Naive thymus-derived CD4-positive, alpha-beta T cell (primary cell): Measurements from ENCODE around the gene ITGB4. TPM values are rescaled to one million over a fixed set of nuclear protein-coding genes. Genes with fewer than 3 reads are reported as not detected.

ENCODE experiments used
- microRNA-seq: library from miRNA; unstranded; fragments of <30 nt; microRNA quantifications from one replicate; pipeline ENCODE4 v1.2.0, GENCODE V29; 2022; ENCODE audit warnings: borderline microRNAs expressed
- polyA plus RNA-seq, 2 donors: library from polyadenylated mRNA; unstranded; fragments of 300-500 nt; fragmentation: Illumina TruSeq; gene quantifications; one replicate each; pipeline ENCODE4 v1.2.3, GENCODE V29; 2021
- total RNA-seq, 6 experiments: library from RNA in 5 of 6; stranded (reverse) in 5 of 6; gene quantifications; 1 replicate in 5 of 6; 2 replicates in 1 of 6; pipeline ENCODE4 v1.2.3 and lab custom pipeline; 2021 to 2026

ITGB4 gene
- total and polyA plus RNA-seq, 7 experiments from 2014 or later = 0.09 to 1.8 (median 0.77) TPM

Small RNA genes within 50 kb of the gene (microRNA-seq; reads per million reads assigned to microRNA genes)
- gene MIR4738 = not detected

Other genes with a start within 250 kb of the ITGB4 start
- gene CASKIN2, start 205.9 kb upstream of the ITGB4 start, total RNA-seq = 1 to 10 TPM in 2 of 5 experiments, under 1 TPM in 3; 0.22 to 1.2 (median 0.92) TPM
- gene CASKIN2, start 205.9 kb upstream of the ITGB4 start, polyA plus RNA-seq = under 1 TPM in 1 of 2 donors, not detected in 1; 0.28 TPM
- 10 to 100 TPM; 36.2 to 62.9 (median 56.0) TPM for gene TSEN54, start 204.9 kb upstream of the ITGB4 start, total RNA-seq
- gene TSEN54, start 204.9 kb upstream of the ITGB4 start, polyA plus RNA-seq = 10 to 100 TPM; 64.6 to 85.0 TPM
- gene LLGL2, start 195.8 kb upstream of the ITGB4 start, total RNA-seq = 10 to 100 TPM; 22.4 to 55.7 (median 33.7) TPM
- 10 to 100 TPM in 1 of 2 donors, 1 to 10 TPM in 1; 9.2 to 12.8 TPM for gene LLGL2, start 195.8 kb upstream of the ITGB4 start, polyA plus RNA-seq
- gene MYO15B, start 133.7 kb upstream of the ITGB4 start, total RNA-seq = 100 to 1,000 TPM in 4 of 5 experiments, 10 to 100 TPM in 1; 72.2 to 461 (median 304) TPM
- gene MYO15B, start 133.7 kb upstream of the ITGB4 start, polyA plus RNA-seq = 1 to 10 TPM; 1.2 to 2.3 TPM
- 1 to 10 TPM in 2 of 5 experiments, under 1 TPM in 3; 0.43 to 2.4 (median 0.84) TPM for gene SMIM5, start 88.0 kb upstream of the ITGB4 start, total RNA-seq
- gene SMIM5, start 88.0 kb upstream of the ITGB4 start, polyA plus RNA-seq = under 1 TPM; 0.06 to 0.22 TPM
- 10 to 100 TPM; 38.7 to 76.5 (median 49.2) TPM for gene RECQL5, start 54.3 kb upstream of the ITGB4 start, total RNA-seq
- 10 to 100 TPM; 12.4 to 25.9 TPM for gene RECQL5, start 54.3 kb upstream of the ITGB4 start, polyA plus RNA-seq
- 100 to 1,000 TPM in 4 of 5 experiments, 10 to 100 TPM in 1; 97.6 to 198 (median 116) TPM for gene SAP30BP, start 54.1 kb upstream of the ITGB4 start, total RNA-seq
- 10 to 100 TPM; 69.5 to 76.1 TPM for gene SAP30BP, start 54.1 kb upstream of the ITGB4 start, polyA plus RNA-seq
- gene GALK1, start 43.7 kb downstream of the ITGB4 start, total RNA-seq = 10 to 100 TPM in 4 of 5 experiments, 1 to 10 TPM in 1; 9.9 to 42.9 (median 22.1) TPM
- gene GALK1, start 43.7 kb downstream of the ITGB4 start, polyA plus RNA-seq = 10 to 100 TPM; 12.8 to 18.9 TPM
- gene UNK, start 63.3 kb downstream of the ITGB4 start, total RNA-seq = 10 to 100 TPM; 32.0 to 49.8 (median 41.0) TPM
- gene UNK, start 63.3 kb downstream of the ITGB4 start, polyA plus RNA-seq = 10 to 100 TPM; 21.5 to 22.1 TPM
- gene UNC13D, start 122.9 kb downstream of the ITGB4 start, total RNA-seq = 100 to 1,000 TPM; 145 to 201 (median 152) TPM
- gene UNC13D, start 122.9 kb downstream of the ITGB4 start, polyA plus RNA-seq = 10 to 100 TPM; 44.5 to 83.3 TPM
- 100 to 1,000 TPM in 3 of 5 experiments, 10 to 100 TPM in 2; 87.7 to 159 (median 112) TPM for gene WBP2, start 133.9 kb downstream of the ITGB4 start, total RNA-seq
- 10 to 100 TPM; 84.8 to 99.4 TPM for gene WBP2, start 133.9 kb downstream of the ITGB4 start, polyA plus RNA-seq
- gene TRIM47, start 157.1 kb downstream of the ITGB4 start, total RNA-seq = 10 to 100 TPM in 1 of 5 experiments, 1 to 10 TPM in 4; 2.5 to 25.6 (median 8.7) TPM
- gene TRIM47, start 157.1 kb downstream of the ITGB4 start, polyA plus RNA-seq = 1 to 10 TPM; 6.3 to 7.7 TPM
- 10 to 100 TPM; 20.9 to 37.7 (median 29.6) TPM for gene TRIM65, start 175.5 kb downstream of the ITGB4 start, total RNA-seq
- gene TRIM65, start 175.5 kb downstream of the ITGB4 start, polyA plus RNA-seq = 10 to 100 TPM; 14.9 to 29.6 TPM
- 100 to 1,000 TPM in 4 of 5 experiments, 10 to 100 TPM in 1; 81.0 to 154 (median 128) TPM for gene MRPL38, start 183.4 kb downstream of the ITGB4 start, total RNA-seq
- 10 to 100 TPM; 64.6 to 72.2 TPM for gene MRPL38, start 183.4 kb downstream of the ITGB4 start, polyA plus RNA-seq
- 10 to 100 TPM; 19.9 to 48.1 (median 29.0) TPM for gene FBF1, start 219.6 kb downstream of the ITGB4 start, total RNA-seq
- 1 to 10 TPM; 2.5 to 7.2 TPM for gene FBF1, start 219.6 kb downstream of the ITGB4 start, polyA plus RNA-seq